A549 (cell line): ENCODE results near the gene PLXNB3. TPM values are rescaled to one million over a fixed set of nuclear protein-coding genes. Genes with fewer than 3 reads are reported as not detected.
"Not testable (repeated sequence)": the region's sequence is repeated elsewhere in the genome, so short reads cannot be mapped to it uniquely, and the experiment has no call there.

ENCODE experiments used
- ATAC-seq, 2 experiments: fragments of 200-7000 bp in 1 of 2; fragments of >200 bp in 1 of 2; cut with Nextera tagmentation in 1 of 2; cut with Tn5 transposase in 1 of 2; 3 replicates each; pipeline versions ENCODE4 v1.8.0 to v1.9.1; 2018 to 2020; ENCODE audit warnings: mild to moderate bottlenecking in 1 of 2, moderate library complexity in 1 of 2
- CTCF ChIA-PET: fragments of 300-600 bp; sonication (Branson Sonifier 250); formaldehyde crosslinking; extraction: SDS; loops from one replicate; lab custom pipeline; 2021; ENCODE audit warnings: antibody characterized with exemption, inconsistent platforms; lab: Yijun Ruan, JAX
- POLR2A ChIA-PET: fragments of 350-600 bp; formaldehyde crosslinking; extraction: SDS; loops from one replicate; lab custom pipeline; 2021; ENCODE audit warnings: antibody characterized with exemption, inconsistent platforms; lab: Yijun Ruan, JAX
- DNase-seq, 2 experiments: peaks; one replicate each; pipeline versions ENCODE4 v3.0.0 to v3.0.0-alpha.2; 2011 to 2016; ENCODE audit warnings: low read depth in 1 of 2, low spot score in 1 of 2
- FAIRE-seq: peaks from 2 replicates; lab custom pipeline; 2011; peaks lifted over from hg19 to GRCh38; lab: Jason Lieb, UNC
- H3K27ac ChIP-seq, 2 experiments: fragments of >200 bp; sonication (Bioruptor Twin); formaldehyde crosslinking; 3 replicates each; pipeline ENCODE4 v1.5.1; 2016 to 2017
- H3K4me1 ChIP-seq: fragments of >200 bp; sonication (Bioruptor Twin); formaldehyde crosslinking; 3 replicates; pipeline ENCODE4 v1.6.1; 2016
- H3K4me2 ChIP-seq: fragments of >200 bp; sonication (Bioruptor Twin); formaldehyde crosslinking; 3 replicates; pipeline ENCODE4 v1.6.1; 2016
- H3K4me3 ChIP-seq: fragments of >200 bp; sonication (Bioruptor Twin); formaldehyde crosslinking; 3 replicates; pipeline ENCODE4 v1.5.1; 2016
- H3K9me3 ChIP-seq: fragments of >200 bp; sonication (Bioruptor Twin); formaldehyde crosslinking; 3 replicates; pipeline ENCODE4 v1.6.1; 2016
- BHLHE40 ChIP-seq: IDR thresholded peaks from 2 replicates; pipeline ENCODE4 v1.6.1; 2012; ENCODE audit warnings: low read depth, low read length, inconsistent platforms
- CHD4 ChIP-seq: fragments of 200-600 bp; sonication (generic); IDR thresholded peaks from 2 replicates; pipeline ENCODE4 v1.6.1; 2016; ENCODE audit warnings: antibody characterized with exemption, mild to moderate bottlenecking, borderline replicate concordance
- ELK1 ChIP-seq: fragments of 150-350 bp; IDR thresholded peaks from 2 replicates; pipeline ENCODE4 v1.6.1; 2014; ENCODE audit warnings: low read depth, mild to moderate bottlenecking, low read length
- EP300 ChIP-seq, 2 experiments: fragments of >200 bp; sonication (Bioruptor Twin); formaldehyde crosslinking; IDR thresholded peaks; 2 replicates in 1 of 2; 3 replicates in 1 of 2; pipeline ENCODE4 v1.6.1; 2016 to 2017
- ESRRA ChIP-seq: fragments of 150-350 bp; IDR thresholded peaks from 2 replicates; pipeline ENCODE4 v1.6.1; 2014; ENCODE audit warnings: mild to moderate bottlenecking, low read length, borderline replicate concordance
- HOXB5 ChIP-seq: fragments of 250-450 bp; sonication (Bioruptor Pico); IDR thresholded peaks from 2 replicates; pipeline ENCODE4 v1.5.0; 2020; ENCODE audit warnings: mild to moderate bottlenecking, moderate library complexity
- JUN ChIP-seq, 2 experiments: fragments of >200 bp; sonication (Bioruptor Twin); formaldehyde crosslinking; IDR thresholded peaks; 2 replicates in 1 of 2; 3 replicates in 1 of 2; pipeline ENCODE4 v1.6.1; 2016 to 2017
- KDM1A ChIP-seq: fragments of 200-600 bp; sonication (generic); IDR thresholded peaks from 2 replicates; pipeline ENCODE4 v1.6.1; 2016; ENCODE audit warnings: low read depth, mild to moderate bottlenecking
- MAFK ChIP-seq: fragments of 450-650 bp; IDR thresholded peaks from 2 replicates; pipeline ENCODE4 v1.6.1; 2014; ENCODE audit not compliant: partially characterized antibody
- MAX ChIP-seq: IDR thresholded peaks from 2 replicates; pipeline ENCODE4 v1.6.1; 2012
- POLR2AphosphoS2 ChIP-seq: conservative IDR thresholded peaks from 2 replicates; pipeline ENCODE4 v1.6.1; 2012; ENCODE audit warnings: low read length, improper control_type of control experiment, inconsistent platforms
- RAD21 ChIP-seq, 2 experiments: fragments of >200 bp in 1 of 2; sonication (Bioruptor Twin) in 1 of 2; formaldehyde crosslinking in 1 of 2; IDR thresholded peaks in 1 of 2; conservative IDR thresholded peaks in 1 of 2; 2 replicates in 1 of 2; 3 replicates in 1 of 2; pipeline ENCODE4 v1.6.1; 2012 to 2018; ENCODE audit warnings: inconsistent platforms in 1 of 2
- RCOR1 ChIP-seq: fragments of 150-350 bp; IDR thresholded peaks from 2 replicates; pipeline ENCODE4 v1.6.1; 2014; ENCODE audit warnings: antibody characterized with exemption, low read length, low read depth
- RFX5 ChIP-seq: fragments of 450-650 bp; IDR thresholded peaks from 2 replicates; pipeline ENCODE4 v1.7.1; 2014; ENCODE audit warnings: antibody characterized with exemption, mild to moderate bottlenecking, moderate library complexity
- RNF2 ChIP-seq: fragments of 200-600 bp; sonication (generic); IDR thresholded peaks from 2 replicates; pipeline ENCODE4 v1.6.1; 2016; ENCODE audit warnings: low read depth, mild to moderate bottlenecking, antibody characterized with exemption, moderate library complexity, borderline replicate concordance
- SMC3 ChIP-seq: fragments of >200 bp; sonication (Bioruptor Twin); formaldehyde crosslinking; IDR thresholded peaks from 3 replicates; pipeline ENCODE4 v1.6.1; 2018; ENCODE audit warnings: inconsistent platforms
- TP53 ChIP-seq: fragments of 250-450 bp; sonication (Bioruptor Pico); IDR thresholded peaks from 2 replicates; pipeline ENCODE4 v1.5.0; 2021; ENCODE audit warnings: mild to moderate bottlenecking, moderate library complexity
- ZFP36 ChIP-seq: fragments of 450-650 bp; IDR thresholded peaks from 2 replicates; pipeline ENCODE4 v1.6.1; 2014; ENCODE audit warnings: borderline replicate concordance; ENCODE audit not compliant: partially characterized antibody
- ZNF302 ChIP-seq: fragments of 250-450 bp; sonication (Bioruptor Pico); IDR thresholded peaks from 2 replicates; pipeline ENCODE4 v1.9.0; 2021; ENCODE audit warnings: inconsistent platforms, mild to moderate bottlenecking, moderate library complexity
- WGBS: methylation state at CpG from one replicate; pipeline ENCODE4 v1.1.6; 2017; ENCODE audit errors: missing lambda C conversion rate; 5-methylcytosine and 5-hydroxymethylcytosine counted together
- polyA plus RNA-seq, 4 experiments: library from polyadenylated mRNA; depleted of rRNA in 3 of 4; stranded (reverse); fragments of >200 nt; fragmentation: RNase III in 1 of 4; extraction: RNeasy Plus Mini Kit Qiagen cat#74134 plus additional on column Dnase treatment in 1 of 4; gene quantifications; 2 replicates in 3 of 4; 3 replicates in 1 of 4; pipeline ENCODE4 v1.2.3, GENCODE V29; 2011 to 2017
- TF ChIP-seq, protein P1 (sequence below): fragments of 250-450 bp; sonication (Bioruptor Pico); IDR thresholded peaks from 2 replicates; pipeline ENCODE4 v1.5.0; 2021; ENCODE audit warnings: mild to moderate bottlenecking, moderate library complexity, borderline replicate concordance

The PLXNB3 gene
- polyA plus RNA-seq, 2 of the 4 experiments (the other 2 are of a cell fraction) = 1.1 to 2.5 TPM

GRCh38 chrX:153749017-153749416 lies 15.0 kb upstream of the PLXNB3 start:
- H3K4me1 ChIP-seq, H3K4me3 ChIP-seq, H3K27ac ChIP-seq, H3K9me3 ChIP-seq, FAIRE-seq, ATAC-seq, DNase-seq, POLR2A ChIA-PET, H3K4me2 ChIP-seq: not testable (repeated sequence)
- 53% methylated on average over 7 of the region's 7 CpGs for WGBS
- CTCF ChIA-PET = interaction anchor here (1.1 kb wide), 1 partner anchor 15 kb away, joined by 3 read pairs; the partner anchor contains the start of gene PLXNB3

DNA sequence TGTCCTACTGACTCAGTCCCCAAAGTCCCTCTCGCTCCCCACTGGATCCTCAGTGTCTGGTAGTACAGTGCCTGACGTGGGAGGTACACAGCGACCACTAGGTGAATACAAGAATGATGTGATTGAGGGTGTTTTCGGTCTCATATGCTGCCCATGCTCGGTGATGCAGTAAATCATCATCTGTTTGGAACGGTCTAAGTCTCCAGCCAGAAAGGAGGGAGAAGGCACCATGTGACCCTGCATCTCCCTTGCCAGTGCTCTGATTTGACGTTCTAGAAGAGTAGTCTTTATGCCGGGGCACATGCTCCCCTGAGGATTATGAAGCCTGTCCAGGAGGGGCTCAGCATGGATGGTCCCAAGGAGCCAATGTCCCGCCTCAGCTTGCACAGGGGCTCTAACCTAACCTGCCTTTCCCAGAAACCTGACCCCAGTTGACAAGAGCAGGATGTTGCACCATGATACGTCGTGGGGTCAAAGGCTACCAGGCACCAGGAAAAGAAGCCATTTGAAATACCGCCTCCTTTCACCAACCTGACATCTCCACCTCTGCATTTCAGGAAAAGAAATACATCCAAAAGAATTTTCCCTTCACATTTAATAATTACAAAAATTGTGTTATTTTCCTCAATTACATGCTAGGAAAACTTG lies 13.8 kb upstream of the PLXNB3 start:
- H3K27ac ChIP-seq = no peak overlapping the region
- ATAC-seq = no peak
- ChIA-PET CTCF (interaction anchor here (2.2 kb wide), 1 partner anchor 13 kb away, joined by 7 read pairs; the partner anchor contains the start of gene PLXNB3), POLR2A (no interaction called here)
- 39% methylated on average over 11 of the region's 12 CpGs for WGBS
- TF ChIP-seq BHLHE40 = no peak
- TF ChIP-seq, all 56 proteins: peak for 0
- FAIRE-seq (no peak), DNase-seq (no peak)
- H3K4me3 ChIP-seq = no peak overlapping the region
- H3K4me2 ChIP-seq = no peak overlapping the region
- no peaks in the 10 kb centered on the region for H3K4me1 ChIP-seq
- no peaks in the 10 kb centered on the region for H3K9me3 ChIP-seq

- no peak overlapping the region for H3K27ac ChIP-seq
- no peak for DNase-seq
- H3K9me3 ChIP-seq = peaks cover 9% of the 10 kb centered on the region
- H3K4me1 ChIP-seq = no peaks in the 10 kb centered on the region
- H3K4me2 ChIP-seq = no peak overlapping the region
- ATAC-seq = no peak
- no peak overlapping the region for H3K4me3 ChIP-seq
- TF ChIP-seq ESRRA (no peak), ELK1 (no peak), TP53 (CRISPR knock-in tag) (no peak), JUN (IDR thresholded peaks at IDR 0.05) (no peak), RCOR1 (no peak)
- TF ChIP-seq, all 56 proteins: peak for 0
- POLR2A ChIA-PET = no interaction called here
- 47% methylated on average over 1 of the region's 1 CpG for WGBS
- CTCF ChIA-PET = interaction anchor here (1.5 to 2.8 kb wide), 2 partner anchors 8 to 145 kb away, joined by 4 to 17 read pairs; partner anchors contain the start of gene PLXNB3
- no peak for FAIRE-seq
Measured at GRCh38 chrX:153755136-153755535, 8.9 kb upstream of the PLXNB3 start.

- no peak for TF ChIP-seq HOXB5
- no peak for TF ChIP-seq SMC3
- TF ChIP-seq RNF2 = no peak
- TF ChIP-seq EP300 (IDR thresholded peaks at IDR 0.05) = no peak
- TF ChIP-seq MAFK = no peak
- no peak for TF ChIP-seq ZFP36
- TF ChIP-seq ELK1 = no peak
- TF ChIP-seq KDM1A = no peak
- TF ChIP-seq POLR2AphosphoS2 = no peak
- TF ChIP-seq ZNF302 (CRISPR knock-in tag) = no peak
- TF ChIP-seq RFX5 = no peak
- TF ChIP-seq CHD4 = no peak
- no peak for TF ChIP-seq TP53 (CRISPR knock-in tag)
- TF ChIP-seq, protein P1, sequence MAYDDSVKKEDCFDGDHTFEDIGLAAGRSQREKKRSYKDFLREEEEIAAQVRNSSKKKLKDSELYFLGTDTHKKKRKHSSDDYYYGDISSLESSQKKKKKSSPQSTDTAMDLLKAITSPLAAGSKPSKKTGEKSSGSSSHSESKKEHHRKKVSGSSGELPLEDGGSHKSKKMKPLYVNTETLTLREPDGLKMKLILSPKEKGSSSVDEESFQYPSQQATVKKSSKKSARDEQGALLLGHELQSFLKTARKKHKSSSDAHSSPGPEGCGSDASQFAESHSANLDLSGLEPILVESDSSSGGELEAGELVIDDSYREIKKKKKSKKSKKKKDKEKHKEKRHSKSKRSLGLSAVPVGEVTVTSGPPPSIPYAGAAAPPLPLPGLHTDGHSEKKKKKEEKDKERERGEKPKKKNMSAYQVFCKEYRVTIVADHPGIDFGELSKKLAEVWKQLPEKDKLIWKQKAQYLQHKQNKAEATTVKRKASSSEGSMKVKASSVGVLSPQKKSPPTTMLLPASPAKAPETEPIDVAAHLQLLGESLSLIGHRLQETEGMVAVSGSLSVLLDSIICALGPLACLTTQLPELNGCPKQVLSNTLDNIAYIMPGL (CRISPR knock-in tag) = no peak
- TF ChIP-seq RAD21 (conservative IDR thresholded peaks at IDR 0.05 in 1 of 2, IDR thresholded peaks at IDR 0.05 in 1 of 2) = no peak
- no peak for TF ChIP-seq MAX
- no peaks in the 10 kb centered on the region for H3K9me3 ChIP-seq
- DNase-seq (no peak), ATAC-seq (no peak), FAIRE-seq (no peak)
- POLR2A ChIA-PET = no interaction called here
- H3K4me3 ChIP-seq = no peak overlapping the region
- H3K27ac ChIP-seq = no peak overlapping the region
- peaks cover 16% of the 10 kb centered on the region; the same call in 2 of the 3 replicates for H3K4me1 ChIP-seq
- H3K4me2 ChIP-seq = no peak overlapping the region
- CTCF ChIA-PET = interaction anchor here (1.6 to 4.9 kb wide), 3 partner anchors 18 to 190 kb away, joined by 5 to 46 read pairs (median 27); partner anchors contain the start of genes IDH3G, SRPK3 and SSR4
- WGBS = 65% methylated on average over 15 of the region's 15 CpGs
Measured at GRCh38 chrX:153761863-153762262, 2.2 kb upstream of the PLXNB3 start.
